Ectodermal cell (in vitro differentiated cells): ENCODE data around the gene PXDN.
"Not testable (repeated sequence)": the region's sequence is repeated elsewhere in the genome, so short reads cannot be mapped to it uniquely, and the experiment has no call there.

ENCODE experiments used
- H3K27ac ChIP-seq: 2 replicates; pipeline ENCODE4 v1.7.0; 2013; ENCODE audit warnings: mild to moderate bottlenecking, low read depth, low read length; ENCODE audit not compliant: insufficient read depth, poor library complexity, severe bottlenecking
- H3K27me3 ChIP-seq: 2 replicates; pipeline ENCODE4 v1.7.0; 2013; ENCODE audit warnings: mild to moderate bottlenecking, low read length; ENCODE audit not compliant: insufficient read depth, control insufficient read depth, poor library complexity, severe bottlenecking
- H3K36me3 ChIP-seq: one replicate; pipeline ENCODE4 v1.7.0; 2013; ENCODE audit warnings: low read length; ENCODE audit not compliant: control insufficient read depth, insufficient read depth
- H3K4me1 ChIP-seq: one replicate; pipeline ENCODE4 v1.7.0; 2013; ENCODE audit warnings: low read length; ENCODE audit not compliant: control insufficient read depth, insufficient read depth
- H3K4me3 ChIP-seq: 2 replicates; pipeline ENCODE4 v1.7.0; 2013; ENCODE audit warnings: low read depth, low read length, control low read depth; ENCODE audit not compliant: insufficient read depth
- H3K9me3 ChIP-seq: 2 replicates; pipeline ENCODE4 v1.7.0; 2013; ENCODE audit warnings: mild to moderate bottlenecking, low read length, moderate library complexity; ENCODE audit not compliant: control insufficient read depth
- WGBS, 2 experiments: methylation state at CpG; one replicate each; pipeline ENCODE4 v1.1.7; 2013; ENCODE audit warnings: missing lambda C conversion rate in 2 of 2; 5-methylcytosine and 5-hydroxymethylcytosine counted together

PXDN gene

GRCh38 chr2:1740716-1741589 lies 3.4 kb downstream of the PXDN start:
- H3K9me3 ChIP-seq, result no peaks in the 10 kb centered on the region
- no peaks in the 10 kb centered on the region for H3K36me3 ChIP-seq
- WGBS, 2 experiments, result 84 to 85% methylated on average over 22 to 24 of the region's 24 CpGs
- H3K4me1 ChIP-seq, result peaks cover 13% of the 10 kb centered on the region
- H3K4me3 ChIP-seq, result no peak overlapping the region
- no peak overlapping the region for H3K27ac ChIP-seq
- H3K27me3 ChIP-seq, result peaks cover 25% of the 10 kb centered on the region

GRCh38 chr2:1739961-1740715 lies 4.2 kb downstream of the PXDN start:
- H3K9me3 ChIP-seq, result no peaks in the 10 kb centered on the region
- no peak overlapping the region for H3K27ac ChIP-seq
- H3K36me3 ChIP-seq, result no peaks in the 10 kb centered on the region
- 86 to 87% methylated on average over 22 of the region's 22 CpGs for WGBS, 2 experiments
- H3K27me3 ChIP-seq, result peaks cover 24% of the 10 kb centered on the region
- peaks cover 13% of the 10 kb centered on the region for H3K4me1 ChIP-seq
- H3K4me3 ChIP-seq, result no peak overlapping the region

GRCh38 chr2:1739322-1739957 lies 4.9 kb downstream of the PXDN start:
- H3K36me3 ChIP-seq, result no peaks in the 10 kb centered on the region
- H3K9me3 ChIP-seq, result no peaks in the 10 kb centered on the region
- H3K27ac ChIP-seq, result no peak overlapping the region
- H3K4me1 ChIP-seq, result peaks cover 13% of the 10 kb centered on the region
- WGBS, 2 experiments, result 91 to 97% methylated on average over 9 of the region's 9 CpGs
- H3K4me3 ChIP-seq, result no peak overlapping the region
- peaks cover 17% of the 10 kb centered on the region for H3K27me3 ChIP-seq

- Histone ChIP-seq H3K9me3 (no peaks in the 10 kb centered on the region), H3K4me1 (peaks cover 13% of the 10 kb centered on the region), H3K4me3 (no peak overlapping the region), H3K36me3 (no peaks in the 10 kb centered on the region), H3K27ac (no peak overlapping the region), H3K27me3 (peaks cover 14% of the 10 kb centered on the region)
- 92 to 93% methylated on average over 19 of the region's 19 CpGs for WGBS, 2 experiments
Observed at GRCh38 chr2:1738646-1739302, 5.5 kb downstream of the PXDN start.

GRCh38 chr2:1738163-1738562 lies 6.2 kb downstream of the PXDN start:
- H3K27me3 ChIP-seq, result peaks cover 14% of the 10 kb centered on the region
- 91 to 92% methylated on average over 7 of the region's 7 CpGs for WGBS, 2 experiments
- H3K36me3 ChIP-seq, result no peaks in the 10 kb centered on the region
- H3K27ac ChIP-seq, result no peak overlapping the region
- H3K4me1 ChIP-seq, result peaks cover 13% of the 10 kb centered on the region
- no peaks in the 10 kb centered on the region for H3K9me3 ChIP-seq
- H3K4me3 ChIP-seq, result no peak overlapping the region

GRCh38 chr2:1736997-1737480 lies 7.3 kb downstream of the PXDN start:
- WGBS, 2 experiments, result 89 to 91% methylated on average over 17 of the region's 17 CpGs
- H3K36me3 ChIP-seq, result no peaks in the 10 kb centered on the region
- no peak overlapping the region for H3K4me3 ChIP-seq

DNA sequence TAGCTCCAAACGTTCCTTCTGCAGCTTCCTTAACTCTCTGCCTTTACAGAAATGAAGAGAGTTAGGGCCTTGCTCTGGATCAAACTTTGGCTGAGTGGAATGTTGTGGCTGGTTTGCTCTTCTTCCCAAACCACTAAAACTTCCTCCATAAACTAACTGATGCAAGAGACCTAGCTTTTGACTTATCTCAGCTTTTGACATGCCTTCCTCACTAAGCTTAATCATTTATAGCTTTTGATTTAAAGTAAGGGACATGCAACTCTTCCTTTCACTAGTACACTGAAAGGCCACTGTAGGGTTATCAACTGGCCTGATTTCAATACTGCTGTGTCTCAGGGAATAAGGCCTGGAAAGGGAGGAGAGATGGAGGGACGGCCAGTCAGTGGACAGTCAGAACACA lies 8.3 kb downstream of the PXDN start:
- peaks cover 15% of the 10 kb centered on the region for H3K4me1 ChIP-seq
- no peaks in the 10 kb centered on the region for H3K9me3 ChIP-seq
- H3K27me3 ChIP-seq, result peaks cover 20% of the 10 kb centered on the region
- H3K4me3 ChIP-seq, result no peak overlapping the region
- no peaks in the 10 kb centered on the region for H3K36me3 ChIP-seq
- 86 to 91% methylated on average over 1 of the region's 2 CpGs for WGBS, 2 experiments
- H3K27ac ChIP-seq, result no peak overlapping the region

More at GRCh38 chr2:1736997-1737480, 7.3 kb downstream of the PXDN start:
- Histone ChIP-seq H3K4me1 (peaks cover 12% of the 10 kb centered on the region), H3K27me3 (peaks cover 16% of the 10 kb centered on the region), H3K9me3 (no peaks in the 10 kb centered on the region), H3K27ac (no peak overlapping the region)

GRCh38 chr2:1733298-1733697 lies 11.0 kb downstream of the PXDN start:
- 93 to 94% methylated on average over 19 of the region's 19 CpGs for WGBS, 2 experiments
- not testable (repeated sequence) for H3K36me3 ChIP-seq
- H3K4me1 ChIP-seq, result peaks cover 39% of the 10 kb centered on the region

GRCh38 chr2:1731963-1732768 lies 12.1 kb downstream of the PXDN start:
- peaks cover 54% of the 10 kb centered on the region for H3K27me3 ChIP-seq
- peaks cover 41% of the 10 kb centered on the region for H3K4me1 ChIP-seq
- H3K9me3 ChIP-seq, result no peaks in the 10 kb centered on the region
- H3K27ac ChIP-seq, result no peak overlapping the region
- H3K36me3 ChIP-seq, result no peaks in the 10 kb centered on the region
- 62 to 63% methylated on average over 10 of the region's 10 CpGs for WGBS, 2 experiments
- H3K4me3 ChIP-seq, result no peak overlapping the region

More at GRCh38 chr2:1733298-1733697, 11.0 kb downstream of the PXDN start:
- H3K4me3 ChIP-seq, H3K27ac ChIP-seq, H3K9me3 ChIP-seq: not testable (repeated sequence)
- peaks cover 43% of the 10 kb centered on the region for H3K27me3 ChIP-seq
